CD4-positive, alpha-beta memory T cell (primary cell): ENCODE results near the gene STX3. TPM values are rescaled to one million over a fixed set of nuclear protein-coding genes. Genes with fewer than 3 reads are reported as not detected.
A peak's percentile ranks its signal among the peaks of the same experiment; 100 is the strongest.
"Not testable (repeated sequence)": the region's sequence is repeated elsewhere in the genome, so short reads cannot be mapped to it uniquely, and the experiment has no call there.

Source experiments
- CTCF ChIA-PET: fragments of 350-600 bp; sonication (Branson Sonifier 250); formaldehyde crosslinking; loops from one replicate; lab custom pipeline; 2021; ENCODE audit warnings: inconsistent platforms; ENCODE audit not compliant: partially characterized antibody; lab: Charles Lee
- POLR2A ChIA-PET: fragments of 350-600 bp; sonication (Branson Sonifier 250); formaldehyde crosslinking; loops from one replicate; lab custom pipeline; 2021; ENCODE audit not compliant: partially characterized antibody; lab: Charles Lee
- DNase-seq, 5 donors: peaks; one replicate each; pipeline versions ENCODE4 v3.0.0 to v3.0.0-alpha.2; 2020 to 2022; ENCODE audit warnings: mixed read lengths in 1 of 5
- H3K27ac ChIP-seq: one replicate; pipeline ENCODE4 v1.7.0; 2013; ENCODE audit warnings: low read depth, low read length
- H3K27me3 ChIP-seq: 2 replicates; pipeline ENCODE4 v1.7.0; 2013; ENCODE audit warnings: mild to moderate bottlenecking, low read length, moderate library complexity; ENCODE audit not compliant: insufficient read depth
- H3K36me3 ChIP-seq: 2 replicates; pipeline ENCODE4 v1.7.0; 2013; ENCODE audit warnings: mild to moderate bottlenecking, low read length, moderate library complexity; ENCODE audit not compliant: insufficient read depth
- H3K4me1 ChIP-seq: 2 replicates; pipeline ENCODE4 v1.7.0; 2013; ENCODE audit warnings: mild to moderate bottlenecking, low read length, moderate library complexity; ENCODE audit not compliant: insufficient read depth
- H3K4me3 ChIP-seq, 2 donors: one replicate each; pipeline ENCODE4 v1.7.0; 2013; ENCODE audit warnings: low read length in 2 of 2, mild to moderate bottlenecking in 1 of 2
- H3K9me3 ChIP-seq, 2 donors: one replicate each; pipeline ENCODE4 v1.7.0; 2013; ENCODE audit warnings: low read length in 2 of 2, control low read depth in 1 of 2; ENCODE audit not compliant: control insufficient read depth in 1 of 2
- H3K27ac Mint-ChIP-seq, 7 donors: one replicate each; pipeline ENCODE4 v1.8.0; 2020 to 2021; ENCODE audit warnings: mixed read lengths in 7 of 7, mild to moderate bottlenecking in 6 of 7, inconsistent platforms in 3 of 7, moderate library complexity in 3 of 7
- H3K27me3 Mint-ChIP-seq, 2 donors: one replicate each; pipeline ENCODE4 v1.8.0; 2020 to 2021; ENCODE audit warnings: mixed read lengths in 2 of 2
- H3K36me3 Mint-ChIP-seq, 2 donors: one replicate each; pipeline ENCODE4 v1.8.0; 2020 to 2021; ENCODE audit warnings: mixed read lengths in 2 of 2, inconsistent platforms in 1 of 2, mild to moderate bottlenecking in 1 of 2
- H3K4me1 Mint-ChIP-seq, 4 donors: one replicate each; pipeline ENCODE4 v1.8.0; 2020 to 2021; ENCODE audit warnings: mixed read lengths in 4 of 4, mild to moderate bottlenecking in 1 of 4
- H3K4me3 Mint-ChIP-seq, 8 donors: one replicate each; pipeline ENCODE4 v1.8.0; 2020 to 2021; ENCODE audit warnings: mixed read lengths in 8 of 8, mild to moderate bottlenecking in 7 of 8, moderate library complexity in 6 of 8, inconsistent platforms in 3 of 8
- H3K9me3 Mint-ChIP-seq, 8 donors: one replicate each; pipeline ENCODE4 v1.8.0; 2020 to 2021; ENCODE audit warnings: mixed read lengths in 8 of 8, mild to moderate bottlenecking in 5 of 8, inconsistent platforms in 3 of 8, moderate library complexity in 1 of 8
- intact Hi-C: fragments of 100-400 bp; cut with micrococcal nuclease; formaldehyde crosslinking; loops from one replicate; pipeline ENCODE4 v1.15.1; 2023
- polyA plus RNA-seq, 2 donors: library from polyadenylated mRNA; unstranded; fragments of 300-500 nt; fragmentation: Illumina TruSeq; gene quantifications; one replicate each; pipeline ENCODE4 v1.2.3, GENCODE V29; 2021
- total RNA-seq, 2 experiments: library from RNA; stranded (reverse); gene quantifications; one replicate each; pipeline ENCODE4 v1.2.3, GENCODE V29; 2021

STX3 gene
- total and polyA plus RNA-seq, 4 experiments from 2014 or later: 8.6 to 15.4 (median 11.1) TPM

DNA sequence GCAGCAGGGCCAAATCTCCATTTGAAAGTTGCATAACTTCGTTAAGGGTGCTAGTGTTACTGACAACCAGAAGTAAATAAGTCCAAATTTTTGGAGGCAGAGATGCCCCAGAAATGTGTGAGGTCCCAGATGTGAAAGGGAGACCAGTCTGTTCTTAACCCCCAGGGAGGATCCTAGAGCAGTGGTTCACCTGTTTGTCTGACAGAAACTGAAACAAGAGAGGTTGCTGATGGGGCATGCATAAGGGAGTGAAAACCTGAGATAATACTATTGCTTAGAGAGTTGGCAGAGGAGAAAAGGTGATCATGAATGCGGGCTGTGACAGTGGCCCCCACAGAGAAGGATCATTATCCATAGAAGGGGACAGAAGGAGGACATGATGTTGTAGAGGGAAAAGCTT is 86.3 kb downstream of the STX3 start:
- Mint-ChIP-seq H3K9me3 (peaks cover 0 to 2% (median 0%) of the 10 kb centered on the region in 8 donors), H3K4me3 (no peak overlapping the region), H3K36me3 (no peaks in the 10 kb centered on the region), H3K27ac (no peak overlapping the region), H3K27me3 (peaks cover 2 to 3% of the 10 kb centered on the region in 2 donors), H3K4me1 (no peaks in the 10 kb centered on the region)
- ChIA-PET CTCF (no interaction called here), POLR2A (no interaction called here)
- no peaks in the 10 kb centered on the region for H3K36me3 ChIP-seq
- no peak overlapping the region for H3K4me3 ChIP-seq
- no peaks in the 10 kb centered on the region for H3K27me3 ChIP-seq
- no peak for DNase-seq
- H3K4me1 ChIP-seq: no peaks in the 10 kb centered on the region
- no peak overlapping the region for H3K27ac ChIP-seq
- intact Hi-C loops: no loop called here
- H3K9me3 ChIP-seq: no peaks in the 10 kb centered on the region

DNA sequence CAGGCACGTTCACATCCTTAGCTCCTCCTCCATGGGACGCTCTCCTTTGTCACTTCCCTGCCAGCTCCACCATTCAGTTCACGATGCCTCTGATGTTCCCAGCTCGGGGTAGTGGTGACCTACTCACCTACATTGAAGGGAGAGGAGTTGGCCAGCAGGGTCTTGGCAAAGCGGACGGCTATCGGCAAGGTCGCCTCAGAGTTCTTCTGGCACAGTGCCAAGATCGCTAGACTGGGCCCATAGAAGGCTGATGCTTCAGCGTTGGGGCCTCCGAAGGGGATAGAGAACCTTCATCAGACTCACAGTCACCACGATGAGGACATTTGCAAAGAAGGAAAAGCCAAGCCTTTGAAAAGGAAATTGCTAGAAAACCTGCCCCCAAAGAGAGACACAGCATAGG is 87.1 kb downstream of the STX3 start:
- Mint-ChIP-seq H3K9me3 (peaks cover 0 to 2% (median 0%) of the 10 kb centered on the region in 8 donors), H3K36me3 (no peaks in the 10 kb centered on the region), H3K27ac (no peak overlapping the region), H3K4me1 (no peaks in the 10 kb centered on the region), H3K4me3 (no peak overlapping the region), H3K27me3 (peaks cover 2 to 3% of the 10 kb centered on the region in 2 donors)
- no peak overlapping the region for H3K27ac ChIP-seq
- no peaks in the 10 kb centered on the region for H3K27me3 ChIP-seq
- H3K9me3 ChIP-seq: no peaks in the 10 kb centered on the region
- intact Hi-C loops: no loop called here
- no peaks in the 10 kb centered on the region for H3K4me1 ChIP-seq
- CTCF ChIA-PET: no interaction called here
- DNase-seq: no peak
- no peaks in the 10 kb centered on the region for H3K36me3 ChIP-seq
- POLR2A ChIA-PET: no interaction called here
- no peak overlapping the region for H3K4me3 ChIP-seq

DNA sequence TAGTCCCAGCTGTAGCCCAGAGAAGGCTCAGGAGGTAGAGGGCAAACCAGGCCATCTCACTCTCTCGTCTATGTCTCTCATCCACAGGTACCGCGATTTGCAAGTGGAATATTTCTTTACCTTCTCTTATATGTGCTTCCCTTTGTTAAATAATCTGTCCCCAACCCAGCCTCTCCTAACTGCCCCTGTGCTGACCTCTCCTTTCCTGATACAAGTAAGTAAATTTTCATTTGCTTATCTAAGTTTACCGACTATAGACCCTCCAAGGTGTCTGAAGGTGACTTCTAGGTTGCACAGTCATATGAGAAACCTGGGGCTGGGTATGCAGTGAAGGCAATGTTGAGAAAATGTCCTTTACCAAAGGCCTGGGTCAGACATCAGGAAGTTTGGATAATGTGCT is 90.2 kb downstream of the STX3 start, which contains the start of gene CBLIF:
Gene CBLIF, minus strand, starts transcription at position 101 of the 400 bp plus-strand sequence. Its CDS starts 46 bp downstream, at position 55.
- no peak within 1 kb of the TSS for H3K4me3 Mint-ChIP-seq
- Histone ChIP-seq H3K36me3 (no peaks in the 10 kb centered on the region), H3K4me1 (no peaks in the 10 kb centered on the region), H3K9me3 (no peaks in the 10 kb centered on the region), H3K27ac (no peak within 1 kb of the TSS), H3K4me3 (no peak within 1 kb of the TSS), H3K27me3 (no peaks in the 10 kb centered on the region)
- ChIA-PET POLR2A (no interaction called here), CTCF (no interaction called here)
- DNase-seq: no peak
- no peaks in the 10 kb centered on the region for H3K9me3 Mint-ChIP-seq
- no peaks in the 10 kb centered on the region for H3K36me3 Mint-ChIP-seq
- intact Hi-C loops: no loop called here
- no peaks in the 10 kb centered on the region for H3K4me1 Mint-ChIP-seq
- peaks cover 0 to 3% of the 10 kb centered on the region in 2 donors for H3K27me3 Mint-ChIP-seq
- H3K27ac Mint-ChIP-seq: no peak within 1 kb of the TSS

DNA sequence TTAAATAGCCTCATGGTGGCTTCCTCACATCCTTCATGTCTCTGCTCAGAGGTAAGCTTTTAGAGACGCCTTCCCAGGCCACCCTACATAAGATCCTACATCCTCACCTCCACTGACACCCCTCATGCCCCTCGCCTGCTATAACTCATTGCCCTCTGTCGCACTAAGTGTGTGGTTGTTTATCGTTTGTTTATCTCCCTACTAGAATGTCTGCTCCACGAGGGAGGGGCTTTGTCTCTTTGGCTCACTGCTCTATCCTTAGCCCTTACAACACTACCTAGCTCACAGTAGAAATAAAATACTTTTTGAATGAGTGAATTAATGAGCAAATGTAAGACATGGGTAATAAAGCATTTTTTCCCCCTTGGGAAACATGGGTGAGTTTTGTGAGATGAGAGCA is 91.4 kb downstream of the STX3 start:
- H3K27me3 ChIP-seq: no peaks in the 10 kb centered on the region
- ChIA-PET POLR2A (no interaction called here), CTCF (interaction anchor here (0.6 to 1.0 kb wide), 2 partner anchors 13 to 376 kb away, joined by 3 read pairs; no protein-coding TSS in a partner anchor)
- H3K27ac Mint-ChIP-seq: no peak overlapping the region
- no peaks in the 10 kb centered on the region for H3K36me3 ChIP-seq
- peaks cover 0 to 3% of the 10 kb centered on the region in 2 donors for H3K27me3 Mint-ChIP-seq
- no peaks in the 10 kb centered on the region for H3K9me3 Mint-ChIP-seq
- H3K36me3 Mint-ChIP-seq: no peaks in the 10 kb centered on the region
- no peaks in the 10 kb centered on the region for H3K4me1 Mint-ChIP-seq
- H3K4me1 ChIP-seq: no peaks in the 10 kb centered on the region
- H3K27ac ChIP-seq: no peak overlapping the region
- no peak overlapping the region for H3K4me3 ChIP-seq
- H3K9me3 ChIP-seq: no peaks in the 10 kb centered on the region
- no peak overlapping the region for H3K4me3 Mint-ChIP-seq
- no peak for DNase-seq
- intact Hi-C loops: no loop called here

- POLR2A ChIA-PET: no interaction called here
- H3K27ac Mint-ChIP-seq: peak overlapping the region in 1 of 7 donors; percentile 0
- Histone ChIP-seq H3K27ac (no peak overlapping the region), H3K36me3 (no peaks in the 10 kb centered on the region), H3K4me3 (no peak overlapping the region), H3K27me3 (no peaks in the 10 kb centered on the region), H3K9me3 (no peaks in the 10 kb centered on the region), H3K4me1 (no peaks in the 10 kb centered on the region)
- H3K4me3 Mint-ChIP-seq: no peak overlapping the region
- CTCF ChIA-PET: interaction anchor here (1.3 kb wide), 1 partner anchor 10 kb away, joined by 3 read pairs; no protein-coding TSS in a partner anchor
- H3K36me3 Mint-ChIP-seq: no peaks in the 10 kb centered on the region
- H3K27me3 Mint-ChIP-seq: peaks cover 0 to 3% of the 10 kb centered on the region in 2 donors
- DNase-seq: no peak
- intact Hi-C loops: no loop called here
- no peaks in the 10 kb centered on the region for H3K9me3 Mint-ChIP-seq
- H3K4me1 Mint-ChIP-seq: no peaks in the 10 kb centered on the region
These were observed 92.5 kb downstream of the STX3 start for GRCh38 chr11:59847626-59848025.

GRCh38 chr11:59848439-59848838 is 93.3 kb downstream of the STX3 start:
- H3K27me3 Mint-ChIP-seq, H3K9me3 ChIP-seq, H3K27me3 ChIP-seq, H3K36me3 Mint-ChIP-seq, H3K9me3 Mint-ChIP-seq, H3K4me3 ChIP-seq, H3K36me3 ChIP-seq, H3K4me1 Mint-ChIP-seq, H3K27ac ChIP-seq, DNase-seq, H3K27ac Mint-ChIP-seq, CTCF ChIA-PET, POLR2A ChIA-PET, H3K4me1 ChIP-seq, intact Hi-C loops, H3K4me3 Mint-ChIP-seq: not testable (repeated sequence)

DNA sequence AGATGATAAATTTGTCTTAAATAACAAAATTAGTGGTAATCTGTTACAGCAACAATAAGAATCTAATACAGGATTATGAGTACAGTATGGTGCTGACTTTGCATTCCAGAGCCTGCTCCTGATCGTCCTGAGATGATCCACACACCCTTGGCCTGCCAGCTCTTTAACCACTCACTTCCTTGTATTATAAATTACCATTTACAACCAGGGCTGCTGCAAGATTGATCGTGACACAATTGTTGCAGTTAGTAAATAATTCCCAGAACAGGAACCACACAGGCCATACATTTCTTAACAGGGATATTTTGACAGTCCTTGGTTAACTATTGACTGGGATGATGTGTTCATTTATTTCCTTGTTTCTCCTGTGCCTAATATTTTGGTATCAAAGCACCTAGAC is 94.0 kb downstream of the STX3 start:
- H3K27me3 ChIP-seq: no peaks in the 10 kb centered on the region
- peaks cover 0 to 2% of the 10 kb centered on the region in 2 donors for H3K27me3 Mint-ChIP-seq
- no peak overlapping the region for H3K4me3 Mint-ChIP-seq
- DNase-seq: no peak
- no peaks in the 10 kb centered on the region for H3K4me1 ChIP-seq
- peak overlapping the region in 1 of 7 donors; percentile 20 for H3K27ac Mint-ChIP-seq
- intact Hi-C loops: no loop called here
- no peak overlapping the region for H3K27ac ChIP-seq
- POLR2A ChIA-PET: no interaction called here
- CTCF ChIA-PET: no interaction called here
- no peak overlapping the region for H3K4me3 ChIP-seq
- no peaks in the 10 kb centered on the region for H3K36me3 ChIP-seq
- no peaks in the 10 kb centered on the region for H3K4me1 Mint-ChIP-seq
- no peaks in the 10 kb centered on the region for H3K9me3 Mint-ChIP-seq
- no peaks in the 10 kb centered on the region for H3K9me3 ChIP-seq
- no peaks in the 10 kb centered on the region for H3K36me3 Mint-ChIP-seq

- CTCF ChIA-PET, H3K27ac ChIP-seq, POLR2A ChIA-PET, intact Hi-C loops, H3K4me1 Mint-ChIP-seq, H3K36me3 Mint-ChIP-seq, DNase-seq, H3K9me3 Mint-ChIP-seq, H3K36me3 ChIP-seq, H3K9me3 ChIP-seq, H3K27me3 Mint-ChIP-seq, H3K4me3 Mint-ChIP-seq, H3K4me1 ChIP-seq, H3K27ac Mint-ChIP-seq, H3K4me3 ChIP-seq, H3K27me3 ChIP-seq: not testable (repeated sequence)
These were observed 94.4 kb downstream of the STX3 start for GRCh38 chr11:59849551-59849950.
